Left ventricle myocardium inferior (tissue), 1 donor: ENCODE data around the gene THSD7B. TPM values are rescaled to one million over a fixed set of nuclear protein-coding genes. Genes with fewer than 3 reads are reported as not detected.

Experiments
- DNase-seq: peaks from one replicate; pipeline ENCODE4 v3.0.0-alpha.2; 2020
- H3K27ac ChIP-seq: fragments of 200-600 bp; replicated peaks from 2 replicates; pipeline ENCODE4 v1.8.0; 2021
- H3K27me3 ChIP-seq: fragments of 200-600 bp; 2 replicates; pipeline ENCODE4 v1.8.0; 2021; ENCODE audit warnings: low read depth
- H3K36me3 ChIP-seq: fragments of 200-600 bp; 2 replicates; pipeline ENCODE4 v1.8.0; 2021
- H3K4me1 ChIP-seq: fragments of 200-600 bp; 2 replicates; pipeline ENCODE4 v1.8.0; 2021
- H3K4me3 ChIP-seq: fragments of 200-600 bp; 2 replicates; pipeline ENCODE4 v1.8.0; 2021; ENCODE audit warnings: mild to moderate bottlenecking, moderate library complexity
- H3K9me3 ChIP-seq: fragments of 200-600 bp; replicated peaks from 2 replicates; pipeline ENCODE4 v1.8.0; 2021
- CTCF ChIP-seq: fragments of 200-600 bp; IDR thresholded peaks from 2 replicates; pipeline ENCODE4 v1.8.0; 2021; ENCODE audit warnings: antibody characterized with exemption, mild to moderate bottlenecking, borderline replicate concordance
- intact Hi-C: fragments of 100-400 bp; cut with micrococcal nuclease; formaldehyde crosslinking; loops from one replicate; pipeline ENCODE4 v1.11.0; 2022
- total RNA-seq: library from RNA; stranded (reverse); fragmentation: NEBNext Ultra II Directional; extraction: Animal tissue kit (Norgen Biotek cat#: 25700); gene quantifications from one replicate; pipeline ENCODE4 v1.2.1, GENCODE V29; 2021
- donor health status: DM: no; HTN: yes; CAD: no; lungs with severe emphysema.

THSD7B gene
- total RNA-seq, 1 donor from 2014 or later, result 0.22 TPM

- Histone ChIP-seq H3K27me3 (no peaks in the 10 kb centered on the region), H3K4me1 (no peaks in the 10 kb centered on the region), H3K27ac (no peak overlapping the region), H3K36me3 (no peaks in the 10 kb centered on the region), H3K4me3 (no peak overlapping the region), H3K9me3 (no peaks in the 10 kb centered on the region)
- no peak for DNase-seq
- intact Hi-C loops, result no loop called here
- TF ChIP-seq CTCF, result no peak
Observed at GRCh38 chr2:137379186-137379585, 613.8 kb downstream of the THSD7B start.

- TF ChIP-seq CTCF, result no peak
- Histone ChIP-seq H3K36me3 (no peaks in the 10 kb centered on the region), H3K4me1 (no peaks in the 10 kb centered on the region), H3K4me3 (no peak overlapping the region), H3K9me3 (no peaks in the 10 kb centered on the region), H3K27me3 (no peaks in the 10 kb centered on the region), H3K27ac (no peak overlapping the region)
- DNase-seq, result no peak
- intact Hi-C loops, result no loop called here
Observed at GRCh38 chr2:137380610-137381009, 615.3 kb downstream of the THSD7B start.

GRCh38 chr2:137381731-137382130 is 616.4 kb downstream of the THSD7B start:
- Histone ChIP-seq H3K27me3 (no peaks in the 10 kb centered on the region), H3K27ac (no peak overlapping the region), H3K4me1 (no peaks in the 10 kb centered on the region), H3K9me3 (no peaks in the 10 kb centered on the region), H3K4me3 (no peak overlapping the region), H3K36me3 (no peaks in the 10 kb centered on the region)
- no peak for DNase-seq
- intact Hi-C loops, result no loop called here
- TF ChIP-seq CTCF, result no peak

GRCh38 chr2:137383391-137383790 is 618.0 kb downstream of the THSD7B start:
- H3K27ac ChIP-seq, result no peak overlapping the region
- no peaks in the 10 kb centered on the region for H3K4me1 ChIP-seq
- DNase-seq, result no peak
- no peaks in the 10 kb centered on the region for H3K27me3 ChIP-seq
- intact Hi-C loops, result no loop called here
- H3K4me3 ChIP-seq, result no peak overlapping the region
- no peaks in the 10 kb centered on the region for H3K36me3 ChIP-seq
- TF ChIP-seq CTCF, result no peak
- no peaks in the 10 kb centered on the region for H3K9me3 ChIP-seq

- intact Hi-C loops, result no loop called here
- Histone ChIP-seq H3K4me3 (no peak overlapping the region), H3K27me3 (no peaks in the 10 kb centered on the region), H3K27ac (no peak overlapping the region), H3K9me3 (no peaks in the 10 kb centered on the region), H3K4me1 (no peaks in the 10 kb centered on the region), H3K36me3 (no peaks in the 10 kb centered on the region)
- no peak for TF ChIP-seq CTCF
- no peak for DNase-seq
Observed at GRCh38 chr2:137387044-137387443, 621.7 kb downstream of the THSD7B start.

GRCh38 chr2:137405496-137405895 is 640.2 kb downstream of the THSD7B start:
- H3K27me3 ChIP-seq, result no peaks in the 10 kb centered on the region

More at GRCh38 chr2:137405496-137405895, 640.2 kb downstream of the THSD7B start:
- peaks cover under 1% of the 10 kb centered on the region for H3K9me3 ChIP-seq
- no peaks in the 10 kb centered on the region for H3K4me1 ChIP-seq
- no peak for DNase-seq
- no peak for TF ChIP-seq CTCF
- no peaks in the 10 kb centered on the region for H3K36me3 ChIP-seq
- H3K4me3 ChIP-seq, result no peak overlapping the region
- H3K27ac ChIP-seq, result no peak overlapping the region
- intact Hi-C loops, result no loop called here
